RPMI7951 (cell line): Measurements from ENCODE around the gene DNASE1L3. TPM values are rescaled to one million over a fixed set of nuclear protein-coding genes. Genes with fewer than 3 reads are reported as not detected.
"Not testable (repeated sequence)": the region's sequence is repeated elsewhere in the genome, so short reads cannot be mapped to it uniquely, and the experiment has no call there.

Experiments used
- DNase-seq: peaks from one replicate; pipeline ENCODE4 v3.0.0-alpha.2; 2012; ENCODE audit warnings: low read depth
- total RNA-seq: library from RNA; depleted of rRNA; stranded (reverse); fragments of >200 nt; shearing (Covaris generic); gene quantifications from 2 replicates; pipeline ENCODE4 v1.2.3, GENCODE V29; 2014

DNASE1L3 gene
- total RNA-seq, 1 experiment from 2014 or later: not detected

DNA sequence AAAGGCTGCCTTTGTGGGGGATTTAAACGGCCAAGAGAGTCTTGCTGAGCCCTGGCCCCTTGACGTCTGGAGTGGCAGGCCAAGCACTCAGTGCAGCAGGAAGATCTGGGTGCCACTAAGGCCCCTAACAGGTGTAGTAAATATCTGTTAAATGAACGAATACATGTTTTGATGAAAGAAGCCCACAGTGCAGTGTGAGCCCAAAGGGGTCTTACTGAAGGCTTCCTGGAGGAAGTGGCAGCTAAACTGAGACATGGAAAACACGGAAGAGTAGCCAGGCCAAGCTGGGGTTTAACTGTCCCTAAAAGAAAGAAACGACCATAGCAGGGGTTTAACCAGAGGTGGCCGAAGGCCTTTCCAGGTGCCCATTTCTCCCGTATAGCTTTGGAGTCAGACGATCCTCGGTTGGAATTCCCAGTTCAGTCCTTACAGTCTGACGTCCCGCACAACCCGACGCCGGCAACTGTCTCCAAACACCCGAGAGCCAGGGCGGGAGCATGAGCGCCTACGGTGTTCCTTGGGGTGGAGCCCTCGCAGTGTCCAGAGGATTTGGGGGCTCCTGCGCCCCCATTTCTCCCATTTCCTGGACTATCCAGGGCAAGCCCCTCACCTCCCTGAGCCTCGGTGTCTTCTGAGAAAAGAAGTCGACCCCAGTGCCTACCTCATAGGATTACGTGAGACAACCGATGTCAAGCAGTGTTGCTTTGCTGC lies 25.9 kb upstream of the DNASE1L3 start:
- no peak for DNase-seq

DNA sequence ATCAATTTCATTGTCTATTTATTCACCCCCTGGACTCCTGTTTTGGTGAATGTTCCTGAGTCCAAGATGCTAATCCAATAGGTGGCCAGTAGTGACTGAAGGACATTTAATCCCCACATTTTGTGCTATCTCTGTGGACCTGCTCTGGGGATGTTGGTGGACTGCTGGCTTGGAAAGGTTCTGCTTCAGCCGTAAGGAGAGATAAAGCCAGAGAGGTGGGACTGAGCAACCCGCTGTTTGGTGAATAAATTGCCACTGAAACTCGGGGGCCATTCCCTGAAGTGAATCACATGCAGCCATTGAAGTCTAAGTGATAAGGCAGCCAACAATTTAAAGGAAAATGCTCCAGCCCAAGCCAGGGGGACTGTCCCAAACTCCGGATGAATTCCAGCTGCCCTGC lies 25.2 kb upstream of the DNASE1L3 start:
- no peak for DNase-seq

DNA sequence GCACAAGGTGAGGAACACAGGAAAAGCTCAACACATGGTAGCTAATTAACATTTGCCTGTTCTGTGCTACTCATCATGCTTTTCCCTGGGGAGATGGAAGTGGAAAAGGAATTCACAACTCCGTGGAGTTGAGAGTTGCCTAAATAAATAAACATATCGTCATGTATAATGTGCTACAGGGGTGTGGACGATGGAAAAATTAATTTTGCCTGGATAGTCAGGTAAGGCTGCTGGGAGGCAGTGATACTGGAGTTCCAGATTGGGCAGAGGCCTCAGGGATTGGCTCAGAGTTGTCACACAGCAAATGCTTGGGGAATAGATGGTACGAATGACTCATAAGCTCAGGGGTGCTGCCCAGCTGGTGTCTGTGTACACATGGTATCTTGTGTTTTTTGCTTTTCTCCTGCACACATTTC lies 23.8 kb upstream of the DNASE1L3 start:
- DNase-seq: peak; percentile 72

DNA sequence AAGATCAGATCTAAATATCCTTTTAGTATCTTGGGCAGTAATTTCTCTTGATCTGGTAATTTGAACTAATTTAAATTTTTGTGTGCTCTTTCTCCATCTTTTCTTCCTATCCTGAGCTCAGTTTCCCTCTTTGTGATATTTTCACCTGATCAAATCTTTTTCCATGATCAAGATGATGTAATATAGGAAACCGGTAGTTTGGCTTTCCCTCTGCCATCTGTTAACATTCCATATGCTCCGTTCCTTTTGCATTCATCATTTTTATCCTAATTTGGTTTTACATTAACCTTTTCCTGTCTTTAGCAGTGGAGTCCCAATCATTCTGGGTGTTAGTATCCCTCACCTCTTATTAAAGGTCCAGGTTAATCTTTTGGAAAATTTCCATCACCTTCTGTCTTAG lies 20.9 kb upstream of the DNASE1L3 start:
- DNase-seq: no peak

DNA sequence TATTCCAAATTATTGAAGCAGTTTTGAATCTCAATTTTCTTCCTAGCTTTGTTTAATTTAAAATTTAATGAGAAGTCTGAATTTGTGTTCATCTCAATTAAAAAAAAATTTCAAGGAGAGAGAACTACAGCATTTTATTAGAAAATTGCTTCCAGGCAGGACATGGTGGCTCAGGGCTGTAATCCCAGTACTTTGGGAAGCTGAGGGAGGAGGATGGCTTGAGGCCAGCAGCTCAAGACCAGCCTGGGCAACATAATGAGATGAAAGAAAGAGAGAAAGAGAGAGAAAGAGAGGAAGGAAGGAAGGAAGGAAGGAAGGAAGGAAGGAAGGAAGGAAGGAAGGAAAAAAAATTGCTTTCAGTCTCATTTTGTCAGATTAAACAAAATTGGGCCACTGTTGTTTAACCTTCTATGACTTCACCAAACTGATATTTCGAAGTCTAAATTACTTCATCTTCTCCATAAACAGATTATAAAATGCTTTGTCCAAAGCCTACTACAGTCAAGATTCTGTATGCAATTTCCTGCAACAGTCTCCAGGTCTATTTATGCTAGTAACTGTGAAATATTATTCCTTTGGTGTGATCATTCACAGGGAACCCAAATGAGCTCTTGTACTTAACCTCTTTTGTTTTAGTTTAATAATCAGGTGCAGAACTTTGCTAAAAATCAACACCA lies 20.2 kb upstream of the DNASE1L3 start:
- no peak for DNase-seq

DNA sequence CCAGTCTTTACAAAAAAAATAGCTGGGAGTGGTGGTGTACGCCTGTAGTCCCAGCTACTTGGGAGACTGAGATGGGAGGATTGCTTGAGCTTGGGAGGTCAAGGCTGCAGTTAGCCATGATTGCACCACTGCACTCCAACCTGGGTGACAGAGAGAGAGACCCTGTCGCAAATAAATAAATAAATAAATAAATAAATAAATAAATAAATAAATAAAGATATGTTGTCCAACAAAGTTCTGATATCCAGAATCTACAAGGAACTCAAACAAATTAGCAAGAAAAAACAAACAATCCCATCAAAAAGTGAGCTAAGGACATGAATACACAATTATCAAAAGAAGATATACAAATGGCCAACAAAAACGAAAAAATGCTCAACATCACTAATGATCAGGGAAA lies 17.2 kb upstream of the DNASE1L3 start:
- not testable (repeated sequence) for DNase-seq

DNA sequence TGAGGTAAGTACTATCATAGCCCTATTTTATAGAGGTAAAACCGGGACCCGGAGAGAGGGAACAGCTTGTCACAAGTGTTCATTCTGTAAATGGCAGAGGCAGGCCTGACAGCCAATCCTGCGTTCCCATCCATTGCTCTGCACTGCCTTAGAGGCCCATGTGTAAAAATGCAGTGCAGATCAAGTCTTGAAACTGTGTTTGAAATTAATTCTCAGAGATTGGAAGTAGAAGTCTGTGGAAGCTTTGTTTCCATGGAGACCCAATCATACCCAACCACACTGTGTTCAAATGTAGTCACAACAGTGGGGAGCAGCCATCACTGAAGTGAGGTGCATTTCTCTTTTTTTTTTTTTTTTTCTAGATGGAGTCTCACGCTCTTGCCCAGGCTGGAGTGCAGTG lies 13.1 kb upstream of the DNASE1L3 start:
- DNase-seq: no peak

DNA sequence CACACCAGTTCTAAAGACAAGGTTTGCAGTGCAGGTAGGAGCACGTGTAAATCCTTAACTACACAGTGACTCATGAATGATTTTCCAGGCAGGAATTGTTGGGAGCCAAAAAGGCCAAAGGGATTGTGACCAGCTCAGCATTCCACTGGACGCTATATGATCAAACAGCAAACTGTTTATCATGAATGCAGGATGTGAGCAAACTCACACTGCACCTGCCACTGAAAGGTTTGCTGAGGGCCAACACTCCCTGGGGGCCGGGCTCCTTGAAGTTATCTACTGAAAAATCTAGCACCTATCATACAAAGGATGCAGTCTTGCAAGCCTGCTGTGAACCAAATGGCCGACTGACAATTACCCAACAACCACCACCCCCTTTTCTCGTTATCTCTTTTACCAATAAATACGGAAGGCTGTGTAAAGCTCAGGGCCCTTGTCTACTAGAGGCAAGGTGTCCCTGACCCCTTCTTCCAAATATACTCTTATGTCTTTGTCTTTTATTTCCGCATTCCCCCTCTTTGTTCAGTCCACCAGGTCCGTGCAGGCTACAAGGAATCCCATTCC lies 11.5 kb upstream of the DNASE1L3 start:
- no peak for DNase-seq

DNA sequence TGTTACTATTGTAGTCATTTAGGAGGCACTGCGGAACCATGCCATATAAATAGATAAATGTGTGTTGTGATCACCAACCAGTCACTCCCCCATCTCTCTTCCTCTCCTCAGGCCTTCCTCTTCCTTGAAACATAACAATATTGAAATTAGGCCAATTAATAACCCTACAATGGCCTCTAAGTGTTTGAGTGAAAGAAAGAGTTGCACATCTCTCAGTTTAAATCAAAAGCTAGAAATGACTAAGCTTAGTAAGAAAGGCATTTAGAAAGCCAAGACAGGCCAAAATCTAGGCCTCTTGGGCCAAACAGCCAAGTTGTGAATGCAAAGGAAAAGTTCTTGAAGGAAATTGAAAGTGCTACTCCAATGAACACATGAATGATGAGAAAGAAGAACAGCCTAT lies 8.1 kb upstream of the DNASE1L3 start:
- no peak for DNase-seq

DNA sequence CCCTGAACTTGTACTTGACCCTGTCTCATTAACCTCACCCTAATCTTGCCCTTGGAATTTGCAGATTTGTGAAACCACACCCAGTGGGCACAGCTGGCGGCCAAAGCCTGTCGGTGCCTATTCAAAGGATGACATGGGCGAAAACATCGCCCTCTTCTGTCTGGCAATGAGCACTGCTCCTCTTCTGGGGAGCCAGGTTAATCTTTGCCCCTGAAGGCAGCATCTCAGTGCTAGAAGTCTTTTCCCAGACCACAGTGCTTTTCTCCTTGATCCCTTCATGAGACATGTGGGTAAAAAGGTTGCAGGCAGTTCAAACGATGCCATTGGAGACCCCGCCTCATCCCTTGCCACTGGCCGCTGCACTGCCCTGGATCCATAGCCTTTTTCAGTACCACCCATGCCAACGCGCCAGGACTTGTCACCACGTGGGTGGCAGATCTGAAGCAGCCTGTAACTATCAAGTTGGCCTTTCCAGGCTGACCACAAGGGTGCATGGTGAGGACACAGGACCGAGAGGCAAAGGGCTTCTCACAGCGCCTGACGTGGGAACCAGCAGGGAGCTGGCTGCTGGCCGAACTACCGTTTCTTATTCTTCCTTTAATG lies 6.5 kb upstream of the DNASE1L3 start:
- peak; percentile 87 for DNase-seq

DNA sequence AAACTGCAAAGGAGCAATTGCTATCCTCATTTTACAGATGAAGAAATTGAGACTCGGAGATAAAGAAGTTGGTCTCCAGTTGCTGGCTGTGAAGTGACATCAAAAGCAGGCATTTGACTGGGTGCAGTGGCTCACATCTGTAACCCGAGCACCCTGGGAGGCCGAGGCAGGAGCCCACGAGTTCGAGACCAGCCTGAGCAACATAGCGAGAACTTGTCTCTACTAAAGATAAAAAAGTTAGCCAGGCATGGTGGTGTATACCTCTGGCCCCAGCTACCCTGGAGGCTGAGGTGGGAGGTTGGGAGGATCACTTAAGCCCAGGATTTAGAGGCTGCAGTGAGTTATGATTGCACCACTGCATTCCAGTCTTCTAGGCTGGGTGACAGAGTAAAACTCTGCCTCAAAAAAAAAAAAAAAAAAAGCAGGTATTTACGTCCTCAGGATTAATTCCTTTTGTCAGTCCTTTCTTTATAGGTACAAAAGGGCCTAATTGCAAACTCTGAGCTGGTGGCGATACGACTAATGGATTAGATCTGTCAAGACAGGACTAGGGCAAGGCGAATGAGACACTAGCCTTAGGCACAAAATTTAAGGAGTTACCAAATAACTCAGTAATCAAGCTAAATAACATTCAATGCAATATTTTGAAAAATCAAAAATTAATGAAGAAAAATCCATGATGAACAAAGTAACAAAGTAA lies 5.9 kb upstream of the DNASE1L3 start:
- DNase-seq: no peak

DNA sequence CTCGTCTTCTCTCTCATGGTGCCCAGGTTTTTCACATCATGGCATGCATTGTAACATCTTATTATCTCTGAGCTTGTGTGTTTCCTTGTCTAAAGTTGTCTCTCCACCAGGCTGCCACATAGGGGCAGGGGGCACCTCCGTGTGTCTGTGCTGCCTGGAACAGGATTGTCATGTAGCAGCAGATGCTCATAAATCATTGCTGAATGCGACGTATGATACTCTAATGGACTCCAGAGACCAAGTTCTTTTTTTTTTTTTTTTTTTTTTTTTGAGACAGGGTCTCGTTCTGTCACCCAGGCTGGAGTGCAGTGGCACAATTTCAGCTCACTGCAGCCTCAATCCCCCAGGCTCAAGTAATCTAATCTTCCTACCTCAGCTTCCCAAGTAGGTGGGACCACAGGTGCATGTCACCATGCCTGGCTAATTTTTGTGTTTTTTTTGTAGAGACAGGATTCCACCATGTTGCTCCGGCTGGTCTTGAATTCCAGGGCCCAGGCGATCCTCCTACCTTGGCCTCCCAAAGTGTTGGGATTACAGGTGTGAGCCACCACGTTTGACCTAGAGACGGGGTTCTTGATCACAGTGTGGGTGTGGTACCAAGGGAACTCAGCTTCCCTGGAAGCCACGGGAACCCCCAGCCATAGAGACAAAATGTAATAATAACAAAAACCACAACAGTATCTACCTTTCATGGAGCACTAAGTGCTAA lies 4.7 kb upstream of the DNASE1L3 start:
- no peak for DNase-seq

DNA sequence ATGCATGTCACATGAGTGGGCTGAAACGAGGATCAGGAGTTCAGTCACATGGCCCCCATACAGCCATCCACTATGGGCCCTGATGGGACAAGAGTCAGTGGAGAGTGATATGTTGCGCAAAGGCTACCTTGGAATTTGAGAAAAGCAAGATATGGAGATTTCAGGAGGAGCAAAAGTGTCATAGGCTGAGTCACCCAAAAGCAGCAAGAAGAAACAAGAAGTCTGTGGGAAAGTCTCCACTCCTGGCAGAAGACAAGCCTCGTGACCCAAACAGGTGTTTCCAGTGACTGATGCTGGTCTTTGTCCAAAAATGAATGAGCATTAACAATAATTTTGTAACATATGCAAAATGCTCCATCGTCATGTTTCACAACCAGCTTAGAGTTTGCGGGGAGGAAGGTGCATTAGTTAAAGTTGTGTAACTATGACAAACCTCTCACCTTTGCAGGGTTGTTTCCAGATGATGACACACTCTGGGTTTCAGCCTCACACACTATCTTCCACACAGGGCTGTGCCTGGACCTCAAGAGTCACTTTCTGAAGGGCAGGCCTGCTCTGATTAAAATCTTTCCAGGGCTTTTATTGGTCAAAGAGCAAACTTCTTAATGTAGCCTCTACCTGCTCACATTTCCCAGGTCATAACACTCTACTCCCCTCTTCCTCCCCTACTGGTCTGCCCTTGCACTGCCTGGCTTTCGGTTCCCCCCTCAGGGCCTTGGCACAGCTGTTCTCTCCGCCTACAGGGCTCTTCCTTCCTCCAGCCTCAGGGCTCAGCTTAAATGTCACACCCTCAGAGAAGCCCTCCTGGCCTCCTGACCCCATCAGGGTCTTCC lies 3.9 kb upstream of the DNASE1L3 start:
- DNase-seq: peak; percentile 54

DNA sequence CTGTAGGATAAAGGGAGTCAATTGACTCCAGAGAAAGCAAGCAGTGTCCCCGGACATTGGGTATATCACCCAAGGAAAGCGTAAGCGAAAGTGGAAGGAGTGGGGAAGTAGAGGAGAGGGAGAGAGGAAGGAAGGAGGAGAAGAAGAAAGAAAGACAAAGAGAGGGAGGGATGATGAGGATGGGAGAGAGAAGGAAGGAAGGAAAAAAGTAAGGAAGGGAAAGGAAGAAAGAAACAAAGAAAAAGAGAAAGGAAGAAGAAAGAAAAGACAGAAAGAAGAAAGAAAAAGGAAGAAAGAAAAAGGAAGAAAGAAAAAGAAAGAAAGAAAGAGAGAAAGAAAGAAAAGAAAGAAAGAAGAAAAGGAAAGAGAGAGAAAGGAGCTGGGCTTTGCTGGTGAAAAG lies 839 bp downstream of the DNASE1L3 start:
- no peak for DNase-seq

DNA sequence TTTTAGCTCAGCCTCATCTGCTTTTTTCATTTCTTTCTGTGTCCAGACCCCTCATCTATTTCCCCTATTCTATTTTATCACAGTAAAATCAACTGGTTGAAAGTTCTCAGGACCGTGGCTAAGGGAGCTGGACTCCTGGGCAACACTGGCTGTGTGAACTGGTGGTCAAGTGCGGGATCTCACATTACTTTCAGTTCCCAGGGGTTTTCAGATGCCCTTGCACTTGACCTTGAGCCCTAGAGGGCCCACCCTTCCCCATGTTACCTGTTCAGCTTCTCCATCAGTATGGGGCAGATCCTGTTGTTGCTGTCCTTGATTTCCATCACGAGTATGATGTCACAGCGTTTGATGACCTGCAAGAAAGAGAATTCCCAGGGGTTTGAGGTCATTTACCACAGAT lies 2.8 kb downstream of the DNASE1L3 start:
- no peak for DNase-seq

DNA sequence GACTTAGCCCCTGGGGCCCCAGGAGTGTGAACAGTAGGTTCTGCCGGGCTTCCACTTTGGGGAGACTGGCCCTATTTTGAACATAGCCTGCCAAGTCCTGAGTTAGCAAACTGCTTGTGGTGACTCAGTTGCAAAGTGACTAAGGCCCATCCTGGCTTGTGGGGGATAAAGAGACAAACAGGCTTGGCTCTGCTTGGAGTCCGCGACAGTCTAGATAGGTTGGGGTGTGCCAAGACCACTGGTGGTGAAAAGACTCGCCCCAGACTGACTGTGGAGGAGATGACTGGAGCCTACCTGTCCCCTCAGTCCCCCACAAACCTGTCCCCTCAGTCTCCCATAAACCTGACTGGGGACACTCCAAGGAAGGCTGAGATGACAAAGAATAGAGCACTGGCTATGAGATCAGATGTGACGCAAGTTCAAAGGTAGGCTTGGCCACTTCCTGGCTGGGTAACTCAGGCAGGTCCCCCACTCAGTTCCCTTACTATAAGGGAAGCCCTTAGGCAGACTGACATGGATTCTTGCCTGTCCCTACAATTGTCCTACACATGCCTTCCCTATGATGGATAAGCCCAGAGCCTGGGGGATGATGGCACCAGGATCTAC lies 4.3 kb downstream of the DNASE1L3 start:
- DNase-seq: peak; percentile 84

DNA sequence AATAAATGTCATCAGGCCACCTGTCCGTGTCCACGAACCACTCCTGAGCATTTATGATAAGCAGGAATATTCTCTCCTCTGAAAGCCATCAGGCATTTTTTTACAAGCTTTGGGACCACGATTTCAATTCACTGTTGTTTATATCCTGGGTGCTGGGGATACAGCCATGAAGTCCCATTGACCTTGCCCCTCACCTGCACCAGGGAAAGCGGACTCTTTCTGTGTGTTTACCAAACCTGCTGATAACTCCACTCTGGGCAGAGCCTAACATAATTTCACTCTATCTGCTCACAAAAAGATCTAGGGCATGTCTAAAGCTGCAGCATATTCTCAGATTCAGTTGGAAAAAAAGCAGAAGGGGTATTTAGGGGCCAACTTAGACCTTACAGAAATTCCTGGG lies 4.8 kb downstream of the DNASE1L3 start:
- no peak for DNase-seq

DNA sequence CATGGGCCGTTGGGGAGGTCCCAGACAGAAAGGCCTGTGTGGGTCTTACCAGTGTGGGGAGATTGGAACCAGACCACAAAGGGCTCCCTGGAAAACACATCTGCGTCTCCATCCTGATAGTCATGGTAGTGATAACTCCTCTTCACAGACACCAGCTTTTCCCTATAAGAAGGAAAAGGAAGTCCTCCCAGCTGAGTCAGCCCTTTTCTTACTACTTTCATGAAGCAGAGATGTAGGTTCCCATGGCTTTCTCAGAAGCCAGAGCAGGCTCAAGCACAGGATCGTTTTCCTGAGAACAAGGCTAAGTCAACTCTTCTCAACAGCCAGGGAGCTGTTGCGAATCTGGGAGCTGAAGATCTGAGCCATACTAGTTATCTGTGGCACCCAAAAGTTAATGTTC lies 6.1 kb downstream of the DNASE1L3 start:
- DNase-seq: no peak

DNA sequence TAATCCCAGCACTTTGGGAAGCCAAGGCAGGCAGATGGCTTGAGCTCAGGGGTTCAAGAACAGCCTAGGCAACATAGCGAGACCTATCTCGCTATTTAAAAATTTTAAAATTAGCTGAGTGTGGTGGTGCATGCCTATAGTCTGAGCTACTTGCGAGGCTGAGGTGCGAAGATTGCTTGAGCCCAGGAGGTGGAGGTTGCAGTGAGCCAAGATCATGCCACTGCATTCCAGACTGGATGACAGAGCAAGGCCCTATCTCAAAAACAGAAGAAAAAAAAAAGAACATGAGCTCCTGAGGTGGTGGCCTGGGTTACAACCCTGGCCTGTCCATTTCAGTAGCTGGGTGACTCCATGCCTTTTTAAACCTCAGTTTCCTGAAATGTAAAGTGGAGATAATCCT lies 7.2 kb downstream of the DNASE1L3 start:
- no peak for DNase-seq

DNA sequence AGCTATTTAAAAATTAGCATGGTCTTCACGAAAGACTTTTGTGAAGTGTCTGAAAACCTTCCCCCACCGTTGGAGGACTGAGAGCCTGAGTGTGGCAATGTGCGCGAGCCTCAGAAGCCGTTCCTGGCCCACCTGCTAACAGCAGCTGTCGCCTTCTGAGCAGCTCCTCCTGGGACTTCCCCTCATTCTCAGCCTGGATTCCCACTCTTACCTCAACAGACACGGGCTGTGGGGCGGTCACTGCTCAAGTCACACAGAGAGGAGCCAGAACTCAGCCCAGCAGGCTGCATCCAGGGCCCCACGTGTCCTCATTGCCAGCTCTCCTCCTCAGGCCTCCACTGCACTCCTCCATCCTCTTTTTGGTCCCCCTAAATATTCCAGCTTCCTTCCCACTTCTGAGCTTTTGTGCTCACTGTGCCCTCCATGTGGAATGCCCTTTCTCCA lies 7.8 kb downstream of the DNASE1L3 start:
- DNase-seq: no peak
